HepG2 (cell line): Measurements from ENCODE around the gene EPSTI1. TPM values are rescaled to one million over a fixed set of nuclear protein-coding genes. Genes with fewer than 3 reads are reported as not detected.

ENCODE experiments used
- ATAC-seq: fragments of 200-7000 bp; cut with Tn5 transposase; 3 replicates; pipeline ENCODE4 v1.9.1; 2020; ENCODE audit warnings: mild to moderate bottlenecking, moderate library complexity
- BruUV-seq: library from RNA; stranded (reverse); fragments of 400-500 nt; replicated peaks from 2 replicates; lab custom pipeline; 2021; lab: Mats Ljungman, UMichigan
- CTCF ChIA-PET: fragments of 300-600 bp; formaldehyde crosslinking; extraction: SDS; loops from one replicate; lab custom pipeline; 2021; ENCODE audit warnings: low total read pairs, inconsistent platforms, low intra/inter-chr PET ratio; lab: Yijun Ruan, JAX
- POLR2A ChIA-PET: fragments of 350-600 bp; sonication (Branson Sonifier 250); formaldehyde crosslinking; loops from one replicate; lab custom pipeline; 2020; ENCODE audit warnings: antibody characterized with exemption, inconsistent platforms; lab: Yijun Ruan, JAX
- DNase-seq: peaks from one replicate; pipeline ENCODE4 v3.0.0-alpha.2; 2015; ENCODE audit warnings: low spot score
- FAIRE-seq: peaks from 3 replicates; lab custom pipeline; 2011; peaks lifted over from hg19 to GRCh38; lab: Jason Lieb, UNC
- H2AFZ ChIP-seq: one replicate; pipeline ENCODE4 v1.6.1; 2011; ENCODE audit warnings: low read length, inconsistent platforms
- H3K27ac ChIP-seq: fragments of 300-600 bp; 3 replicates; pipeline ENCODE4 v1.8.0; 2011; ENCODE audit warnings: mixed run types, mild to moderate bottlenecking, mixed read lengths, low read length, inconsistent platforms; ENCODE audit not compliant: insufficient read depth; ENCODE audit errors: extremely low read length
- H3K27me3 ChIP-seq, 2 experiments: fragments of 200-600 bp in 1 of 2; 2 replicates in 1 of 2; 3 replicates in 1 of 2; pipeline versions ENCODE4 v1.6.0 to v1.8.0; 2011; ENCODE audit warnings: low read length in 2 of 2, mild to moderate bottlenecking in 2 of 2, moderate library complexity in 2 of 2, inconsistent platforms in 1 of 2; ENCODE audit not compliant: insufficient read depth in 2 of 2, control insufficient read depth in 1 of 2
- H3K36me3 ChIP-seq, 2 experiments: fragments of 200-600 bp in 1 of 2; replicated peaks in 1 of 2; 2 replicates in 1 of 2; 3 replicates in 1 of 2; pipeline versions ENCODE4 v1.5.1 to v1.8.0; 2011; ENCODE audit warnings: low read length in 2 of 2, inconsistent platforms in 1 of 2; ENCODE audit not compliant: insufficient read depth in 2 of 2, control insufficient read depth in 1 of 2
- H3K4me1 ChIP-seq: 2 replicates; pipeline ENCODE4 v1.5.1; 2012; ENCODE audit warnings: low read length, inconsistent platforms; ENCODE audit not compliant: insufficient read depth
- H3K4me2 ChIP-seq: 2 replicates; pipeline ENCODE4 v1.6.0; 2011; ENCODE audit warnings: low read depth, low read length, inconsistent platforms
- H3K4me3 ChIP-seq, 3 experiments: fragments of 200-600 bp in 1 of 3; sonication (generic), shearing (Covaris generic) in 1 of 3; replicated peaks in 1 of 3; 2 replicates each; pipeline ENCODE4 v1.5.1; 2011 to 2016; ENCODE audit warnings: low read length in 3 of 3, inconsistent platforms in 2 of 3, low read depth in 2 of 3, mild to moderate bottlenecking in 2 of 3, control low read depth in 1 of 3, mixed read lengths in 1 of 3; ENCODE audit not compliant: insufficient read depth in 1 of 3
- H3K79me2 ChIP-seq: one replicate; pipeline ENCODE4 v1.6.1; 2011; ENCODE audit warnings: low read length, inconsistent platforms; ENCODE audit not compliant: insufficient read depth
- H3K9ac ChIP-seq: 2 replicates; pipeline ENCODE4 v1.6.0; 2011; ENCODE audit warnings: mild to moderate bottlenecking, low read depth, low read length, inconsistent platforms; ENCODE audit not compliant: insufficient read depth
- H3K9me3 ChIP-seq: 2 replicates; pipeline ENCODE4 v1.5.1; 2012; ENCODE audit warnings: mild to moderate bottlenecking, low read length
- H4K20me1 ChIP-seq: 2 replicates; pipeline ENCODE4 v1.6.0; 2011; ENCODE audit warnings: inconsistent platforms, mild to moderate bottlenecking, low read length, moderate library complexity; ENCODE audit not compliant: insufficient read depth
- KDM4B ChIP-seq: sonication (generic); formaldehyde crosslinking; IDR thresholded peaks from 2 replicates; pipeline ENCODE4 v1.4.0; 2020; ENCODE audit warnings: missing genetic modification reagents
- KIAA2018 ChIP-seq: sonication (generic); formaldehyde crosslinking; IDR thresholded peaks from 2 replicates; pipeline ENCODE4 v1.5.0; 2020; ENCODE audit warnings: mild to moderate bottlenecking, missing genetic modification reagents, borderline replicate concordance
- NR2F6 ChIP-seq, 2 experiments: IDR thresholded peaks; 2 replicates each; pipeline ENCODE4 v1.6.1; 2016; ENCODE audit warnings: antibody characterized with exemption in 1 of 2, mild to moderate bottlenecking in 1 of 2
- PTBP1 ChIP-seq: fragments of 200-400 bp; formaldehyde crosslinking; IDR thresholded peaks from 2 replicates; pipeline ENCODE4 v1.6.1; 2018; ENCODE audit warnings: low read length, low read depth; ENCODE audit not compliant: poor library complexity, severe bottlenecking
- SAFB2 ChIP-seq: sonication (generic); formaldehyde crosslinking; IDR thresholded peaks from 2 replicates; pipeline ENCODE4 v1.5.1; 2020; ENCODE audit warnings: missing genetic modification reagents, low read depth, mild to moderate bottlenecking, borderline replicate concordance
- SALL1 ChIP-seq: sonication (generic); formaldehyde crosslinking; IDR thresholded peaks from 2 replicates; pipeline ENCODE4 v1.8.0; 2022; ENCODE audit warnings: mild to moderate bottlenecking, missing genetic modification reagents
- WIZ ChIP-seq: sonication (generic); formaldehyde crosslinking; IDR thresholded peaks from 2 replicates; pipeline ENCODE4 v1.5.1; 2020; ENCODE audit warnings: mild to moderate bottlenecking, missing genetic modification reagents
- XRCC5 ChIP-seq: fragments of 200-400 bp; formaldehyde crosslinking; optimal IDR thresholded peaks from 2 replicates; pipeline ENCODE3; 2017; ENCODE audit warnings: mild to moderate bottlenecking, low read length
- ZBTB1 ChIP-seq: sonication (generic); formaldehyde crosslinking; IDR thresholded peaks from 2 replicates; pipeline ENCODE4 v1.4.0; 2020; ENCODE audit warnings: missing genetic modification reagents, borderline replicate concordance
- ZFP41 ChIP-seq: sonication (generic); formaldehyde crosslinking; IDR thresholded peaks from 2 replicates; pipeline ENCODE4 v1.4.0; 2020; ENCODE audit warnings: mild to moderate bottlenecking, missing genetic modification reagents, borderline replicate concordance
- ZHX1 ChIP-seq: sonication (generic); formaldehyde crosslinking; IDR thresholded peaks from 2 replicates; pipeline ENCODE4 v1.8.1; 2022; ENCODE audit warnings: low read depth, mild to moderate bottlenecking, missing genetic modification reagents
- ZNF232 ChIP-seq: sonication (generic); formaldehyde crosslinking; IDR thresholded peaks from 2 replicates; pipeline ENCODE4 v1.4.0; 2020; ENCODE audit warnings: missing genetic modification reagents, borderline replicate concordance
- ZNF296 ChIP-seq: sonication (generic); formaldehyde crosslinking; conservative IDR thresholded peaks from 2 replicates; pipeline ENCODE4 v1.5.0; 2020; ENCODE audit warnings: mild to moderate bottlenecking, missing genetic modification reagents
- ZNF746 ChIP-seq: sonication (generic); formaldehyde crosslinking; IDR thresholded peaks from 2 replicates; pipeline ENCODE4 v1.8.0; 2022; ENCODE audit warnings: mild to moderate bottlenecking, missing genetic modification reagents
- WGBS: methylation state at CpG from one replicate; pipeline ENCODE4 v1.1.6; 2017; ENCODE audit warnings: low lambda C conversion rate; 5-methylcytosine and 5-hydroxymethylcytosine counted together
- in situ Hi-C: cut with HindIII; loops from 2 replicates; pipeline ENCODE4 v1.10.0; 2017; ENCODE audit warnings: low pct_unique_long_range_greater_than_20kb; ENCODE audit not compliant: extremely low pct_ligation_motif_present
- intact Hi-C: fragments of 100-400 bp; cut with micrococcal nuclease; formaldehyde crosslinking; loops from one replicate; pipeline ENCODE4 v1.10.0; 2022; ENCODE audit not compliant: unreplicated experiment
- polyA plus RNA-seq, 8 experiments: library from polyadenylated mRNA; depleted of rRNA in 3 of 8; stranded (reverse) in 7 of 8; unstranded in 1 of 8; fragments of >200 nt; fragmentation: Illumina TruSeq in 4 of 8; extraction: Trizol in 4 of 8; gene quantifications; 2 replicates each; pipeline versions ENCODE4 v1.2.1 to v1.2.3, GENCODE V29; 2011 to 2016; ENCODE audit warnings: low read depth in 4 of 8, missing spikeins in 1 of 8, mixed read lengths in 1 of 8; ENCODE audit not compliant: insufficient read depth in 1 of 8
- total RNA-seq, 5 experiments: library from RNA; depleted of rRNA; stranded (reverse); fragments of >200 nt; fragmentation: Illumina TruSeq; extraction: Trizol; gene quantifications; 2 replicates each; pipeline ENCODE4 v1.2.3, GENCODE V29; 2016; ENCODE audit warnings: low read depth in 1 of 5

Gene EPSTI1
- total and polyA plus RNA-seq, 2 of the 13 experiments (the other 11 are each of a cell fraction or from before 2014, with no cell fraction given) = 0.03 TPM; not detected in 1

- H3K4me3 ChIP-seq = no peak overlapping the region
- POLR2A ChIA-PET = no interaction called here
- CTCF ChIA-PET = no interaction called here
- H3K36me3 ChIP-seq = no peaks in the 10 kb centered on the region
- no peaks in the 10 kb centered on the region for H3K9me3 ChIP-seq
- H2AFZ ChIP-seq = no peak overlapping the region
- no peak for ATAC-seq
- BruUV-seq = no TSS peak
- H3K27me3 ChIP-seq = no peaks in the 10 kb centered on the region
- intact Hi-C loops = no loop called here
- 15% methylated on average over 6 of the region's 6 CpGs for WGBS
- no peak for DNase-seq
- no peaks in the 10 kb centered on the region for H3K79me2 ChIP-seq
- H3K4me2 ChIP-seq = no peak overlapping the region
- in situ Hi-C loops = no loop called here
- H3K27ac ChIP-seq = no peak overlapping the region
- no peaks in the 10 kb centered on the region for H3K4me1 ChIP-seq
- no peaks in the 10 kb centered on the region for H4K20me1 ChIP-seq
- no peak overlapping the region for H3K9ac ChIP-seq
- FAIRE-seq = no peak
- no peak for TF ChIP-seq SAFB2
- TF ChIP-seq XRCC5 = no peak
- TF ChIP-seq ZBTB1 (CRISPR knock-in tag) = no peak
- TF ChIP-seq SALL1 (CRISPR knock-in tag) = no peak
- no peak for TF ChIP-seq NR2F6 (IDR thresholded peaks at IDR 0.05)
- no peak for TF ChIP-seq NR2F6 (CRISPR knock-in tag; IDR thresholded peaks at IDR 0.05)
- no peak for TF ChIP-seq ZHX1
- TF ChIP-seq ZNF746 (CRISPR knock-in tag) = no peak
- TF ChIP-seq ZNF232 (CRISPR knock-in tag) = no peak
- no peak for TF ChIP-seq PTBP1
- TF ChIP-seq ZNF296 (CRISPR knock-in tag) = no peak
- no peak for TF ChIP-seq KDM4B (CRISPR knock-in tag)
- no peak for TF ChIP-seq KIAA2018 (CRISPR knock-in tag)
- TF ChIP-seq WIZ = no peak
- no peak for TF ChIP-seq ZFP41 (CRISPR knock-in tag)
Measured at GRCh38 chr13:42883771-42884467, 108.1 kb downstream of the EPSTI1 start.
